Activated CD8-positive, alpha-beta T cell treated with anti-CD3 and anti-CD28 coated beads for 36 hours (primary cell): Measurements from ENCODE around the gene SLC25A41. TPM values are rescaled to one million over a fixed set of nuclear protein-coding genes. Genes with fewer than 3 reads are reported as not detected.

Experiments used
- ATAC-seq: fragments of 200-7000 bp; cut with Tn5 transposase; one replicate; pipeline ENCODE4 v1.10.0; 2021; ENCODE audit warnings: mild to moderate bottlenecking, moderate library complexity
- CTCF ChIA-PET: fragments of 350-600 bp; sonication (Branson Sonifier 250); formaldehyde crosslinking; loops from one replicate; lab custom pipeline; 2021; ENCODE audit warnings: antibody characterized with exemption; lab: Charles Lee
- POLR2A ChIA-PET: fragments of 350-600 bp; sonication (Branson Sonifier 250); formaldehyde crosslinking; loops from one replicate; lab custom pipeline; 2021; ENCODE audit warnings: antibody characterized with exemption; lab: Charles Lee
- DNase-seq: peaks from one replicate; pipeline ENCODE4 v3.0.0-alpha.2; 2020
- H3K27ac Mint-ChIP-seq: one replicate; pipeline ENCODE4 v1.8.0; 2021; ENCODE audit warnings: mild to moderate bottlenecking, mixed read lengths
- H3K27me3 Mint-ChIP-seq: one replicate; pipeline ENCODE4 v1.8.0; 2021; ENCODE audit warnings: mixed read lengths
- H3K36me3 Mint-ChIP-seq: one replicate; pipeline ENCODE4 v1.8.0; 2021; ENCODE audit warnings: low read depth, mixed read lengths
- H3K4me1 Mint-ChIP-seq: one replicate; pipeline ENCODE4 v1.8.0; 2021; ENCODE audit warnings: low read depth, mixed read lengths
- H3K4me3 Mint-ChIP-seq: one replicate; pipeline ENCODE4 v1.8.0; 2021; ENCODE audit warnings: mild to moderate bottlenecking, moderate library complexity, mixed read lengths
- H3K9me3 Mint-ChIP-seq: one replicate; pipeline ENCODE4 v1.8.0; 2021; ENCODE audit warnings: mixed read lengths
- CTCF ChIP-seq: fragments of 200-600 bp; IDR thresholded peaks from one replicate; pipeline ENCODE4 v1.8.0; 2022; ENCODE audit warnings: antibody characterized with exemption, mild to moderate bottlenecking
- intact Hi-C: fragments of 100-400 bp; cut with micrococcal nuclease; formaldehyde crosslinking; loops from one replicate; pipeline ENCODE4 v1.10.0; 2022
- total RNA-seq, 2 experiments: library from RNA; stranded (reverse); gene quantifications; one replicate each; pipeline ENCODE4 v1.2.3, GENCODE V29; 2021

SLC25A41 gene
- total RNA-seq, 2 experiments from 2014 or later, result not detected

- TF ChIP-seq CTCF, result no peak
- no peak overlapping the region for H3K4me3 Mint-ChIP-seq
- POLR2A ChIA-PET, result no interaction called here
- no peaks in the 10 kb centered on the region for H3K4me1 Mint-ChIP-seq
- no peaks in the 10 kb centered on the region for H3K9me3 Mint-ChIP-seq
- DNase-seq (no peak), ATAC-seq (no peak)
- CTCF ChIA-PET, result no interaction called here
- no peak overlapping the region for H3K27ac Mint-ChIP-seq
- intact Hi-C loops, result no loop called here
- no peaks in the 10 kb centered on the region for H3K36me3 Mint-ChIP-seq
- no peaks in the 10 kb centered on the region for H3K27me3 Mint-ChIP-seq
Observed at GRCh38 chr19:6442087-6442688, 8.6 kb upstream of the SLC25A41 start.

GRCh38 chr19:6440905-6441304 is 7.3 kb upstream of the SLC25A41 start:
- H3K4me3 Mint-ChIP-seq, result no peak overlapping the region
- H3K4me1 Mint-ChIP-seq, result no peaks in the 10 kb centered on the region
- H3K27me3 Mint-ChIP-seq, result no peaks in the 10 kb centered on the region
- DNase-seq (no peak), ATAC-seq (no peak)
- intact Hi-C loops, result no loop called here
- H3K27ac Mint-ChIP-seq, result no peak overlapping the region
- CTCF ChIA-PET, result no interaction called here
- TF ChIP-seq CTCF, result no peak
- no peaks in the 10 kb centered on the region for H3K9me3 Mint-ChIP-seq
- no peaks in the 10 kb centered on the region for H3K36me3 Mint-ChIP-seq
- POLR2A ChIA-PET, result no interaction called here

GRCh38 chr19:6439743-6440142 is 6.2 kb upstream of the SLC25A41 start:
- no peaks in the 10 kb centered on the region for H3K4me1 Mint-ChIP-seq
- H3K9me3 Mint-ChIP-seq, result no peaks in the 10 kb centered on the region
- ATAC-seq (no peak), DNase-seq (no peak)
- no peaks in the 10 kb centered on the region for H3K36me3 Mint-ChIP-seq
- CTCF ChIA-PET, result no interaction called here
- intact Hi-C loops, result no loop called here
- POLR2A ChIA-PET, result no interaction called here
- H3K27me3 Mint-ChIP-seq, result no peaks in the 10 kb centered on the region
- TF ChIP-seq CTCF, result no peak
- no peak overlapping the region for H3K27ac Mint-ChIP-seq
- no peak overlapping the region for H3K4me3 Mint-ChIP-seq

- no peak overlapping the region for H3K4me3 Mint-ChIP-seq
- no peaks in the 10 kb centered on the region for H3K9me3 Mint-ChIP-seq
- no peaks in the 10 kb centered on the region for H3K36me3 Mint-ChIP-seq
- DNase-seq (no peak), ATAC-seq (no peak)
- H3K4me1 Mint-ChIP-seq, result peaks cover 2% of the 10 kb centered on the region
- no peak overlapping the region for H3K27ac Mint-ChIP-seq
- POLR2A ChIA-PET, result no interaction called here
- no peaks in the 10 kb centered on the region for H3K27me3 Mint-ChIP-seq
- CTCF ChIA-PET, result no interaction called here
- TF ChIP-seq CTCF, result no peak
- intact Hi-C loops, result no loop called here
Observed at GRCh38 chr19:6433165-6433564, 398 bp downstream of the SLC25A41 start.

- POLR2A ChIA-PET, result no interaction called here
Observed at GRCh38 chr19:6431891-6432290, 1.7 kb downstream of the SLC25A41 start.

More at GRCh38 chr19:6431891-6432290, 1.7 kb downstream of the SLC25A41 start:
- peaks cover 2% of the 10 kb centered on the region for H3K4me1 Mint-ChIP-seq
- CTCF ChIA-PET, result no interaction called here
- intact Hi-C loops, result no loop called here
- ATAC-seq (no peak), DNase-seq (no peak)
- no peak for TF ChIP-seq CTCF
- no peak overlapping the region for H3K4me3 Mint-ChIP-seq
- no peaks in the 10 kb centered on the region for H3K36me3 Mint-ChIP-seq
- no peaks in the 10 kb centered on the region for H3K9me3 Mint-ChIP-seq
- H3K27ac Mint-ChIP-seq, result no peak overlapping the region
- no peaks in the 10 kb centered on the region for H3K27me3 Mint-ChIP-seq
